Measurements from ENCODE around the gene HRH1. TPM values are rescaled to one million over a fixed set of nuclear protein-coding genes. Genes with fewer than 3 reads are reported as not detected.

The HRH1 gene
- total RNA-seq, 3 donors from 2014 or later: 8.3 to 16.7 (median 10.3) TPM

DNA sequence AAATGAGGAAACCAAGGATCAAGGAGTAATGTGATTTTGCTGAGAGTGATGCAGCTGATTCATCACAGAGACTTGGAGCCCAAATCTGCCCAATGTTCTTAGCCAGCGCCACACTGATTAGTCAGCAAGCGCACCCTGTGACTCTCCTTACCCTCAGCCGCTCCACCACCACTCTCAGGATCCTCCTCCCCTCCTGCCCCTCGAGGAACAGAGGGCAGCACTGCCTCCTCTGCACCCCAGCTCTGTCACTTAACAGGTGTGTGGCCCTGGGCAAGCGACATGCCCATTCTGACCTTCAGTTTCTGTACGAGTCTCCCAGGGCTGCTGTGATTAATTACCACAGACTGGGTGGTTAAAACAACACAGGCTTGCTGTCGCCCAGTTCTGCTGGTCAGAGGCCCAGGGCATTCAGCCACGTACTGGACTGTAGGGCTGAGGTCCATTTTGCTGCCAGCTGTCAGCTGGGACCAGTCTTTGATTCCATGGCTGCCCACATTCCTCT lies 36.1 kb upstream of the HRH1 start:
- no peak for ATAC-seq
- intact Hi-C loops (cut with DNase I, micrococcal nuclease): no loop called here
- H3K9me3 ChIP-seq: peaks cover 5% of the 10 kb centered on the region
- no peaks in the 10 kb centered on the region for H3K36me3 ChIP-seq (ENCODE audit: low read depth)
- DNase-seq: no peak
- TF ChIP-seq, protein P1, sequence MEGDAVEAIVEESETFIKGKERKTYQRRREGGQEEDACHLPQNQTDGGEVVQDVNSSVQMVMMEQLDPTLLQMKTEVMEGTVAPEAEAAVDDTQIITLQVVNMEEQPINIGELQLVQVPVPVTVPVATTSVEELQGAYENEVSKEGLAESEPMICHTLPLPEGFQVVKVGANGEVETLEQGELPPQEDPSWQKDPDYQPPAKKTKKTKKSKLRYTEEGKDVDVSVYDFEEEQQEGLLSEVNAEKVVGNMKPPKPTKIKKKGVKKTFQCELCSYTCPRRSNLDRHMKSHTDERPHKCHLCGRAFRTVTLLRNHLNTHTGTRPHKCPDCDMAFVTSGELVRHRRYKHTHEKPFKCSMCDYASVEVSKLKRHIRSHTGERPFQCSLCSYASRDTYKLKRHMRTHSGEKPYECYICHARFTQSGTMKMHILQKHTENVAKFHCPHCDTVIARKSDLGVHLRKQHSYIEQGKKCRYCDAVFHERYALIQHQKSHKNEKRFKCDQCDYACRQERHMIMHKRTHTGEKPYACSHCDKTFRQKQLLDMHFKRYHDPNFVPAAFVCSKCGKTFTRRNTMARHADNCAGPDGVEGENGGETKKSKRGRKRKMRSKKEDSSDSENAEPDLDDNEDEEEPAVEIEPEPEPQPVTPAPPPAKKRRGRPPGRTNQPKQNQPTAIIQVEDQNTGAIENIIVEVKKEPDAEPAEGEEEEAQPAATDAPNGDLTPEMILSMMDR (IDR thresholded peaks at IDR 0.05): no peak
- no peak overlapping the region for H3K4me3 ChIP-seq
- no peaks in the 10 kb centered on the region for H3K4me1 ChIP-seq (ENCODE audit: low read depth)

DNA sequence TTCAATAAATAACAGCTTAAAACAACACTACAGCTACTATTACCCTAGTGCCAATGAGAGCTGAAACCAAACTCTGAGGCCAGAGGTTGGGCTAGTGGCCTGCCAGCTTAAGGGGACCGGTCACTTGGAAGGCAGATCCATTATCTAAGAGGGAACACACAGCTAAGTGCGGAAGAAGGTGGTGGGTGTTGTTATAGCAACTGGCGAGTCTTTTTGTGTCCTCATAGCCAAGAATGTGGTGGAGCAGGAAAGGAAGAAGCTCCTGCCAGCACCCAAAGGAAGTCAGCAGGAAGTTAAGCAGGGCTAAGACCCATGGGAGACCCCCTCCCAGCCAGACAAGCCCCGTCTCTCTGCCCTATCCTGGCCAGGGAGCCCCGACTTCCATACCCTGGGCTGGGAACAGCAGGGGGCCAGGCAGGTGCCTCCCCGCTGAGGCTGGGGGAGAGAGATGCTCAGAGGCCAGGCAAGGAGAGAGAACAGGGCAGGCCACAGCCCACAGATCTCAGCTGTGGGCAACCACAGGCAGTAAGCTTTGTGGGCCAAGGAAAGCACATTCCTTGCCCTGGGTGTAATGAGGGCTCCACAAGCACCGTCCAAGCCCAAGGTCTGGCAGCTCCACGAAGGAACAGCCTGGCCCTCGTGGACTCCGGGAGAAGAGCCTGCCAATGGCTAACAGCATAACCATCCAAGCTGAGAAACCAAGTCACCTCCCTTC lies 34.0 kb upstream of the HRH1 start:
- Histone ChIP-seq H3K4me3 (no peak overlapping the region), H3K9me3 (peaks cover 6% of the 10 kb centered on the region), H3K36me3 (ENCODE audit: low read depth) (no peaks in the 10 kb centered on the region), H3K4me1 (ENCODE audit: low read depth) (no peaks in the 10 kb centered on the region)
- DNase-seq: no peak
- TF ChIP-seq, protein P1 (IDR thresholded peaks at IDR 0.05): no peak
- ATAC-seq: no peak
- intact Hi-C loops (cut with DNase I, micrococcal nuclease): no loop called here

DNA sequence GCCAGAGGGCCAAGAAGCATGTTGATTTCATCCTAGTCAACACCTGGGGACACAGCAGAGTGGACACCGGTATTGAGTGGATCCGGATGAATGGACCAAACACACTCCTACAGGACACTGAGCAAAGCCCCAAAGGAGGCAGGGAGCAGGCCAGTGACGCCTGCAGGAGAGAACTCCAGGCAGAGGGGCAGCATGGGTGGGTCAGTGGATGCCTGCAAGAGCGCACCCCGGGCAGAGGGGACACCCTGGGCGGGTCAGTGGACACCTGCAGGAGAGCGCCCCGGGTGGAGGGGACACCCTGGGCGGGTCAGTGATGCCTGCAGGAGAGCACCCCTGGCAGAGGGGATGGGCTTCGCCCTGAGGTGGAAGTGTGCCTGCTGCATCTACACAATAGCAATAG lies 27.6 kb upstream of the HRH1 start:
- Histone ChIP-seq H3K4me1 (ENCODE audit: low read depth) (no peaks in the 10 kb centered on the region), H3K4me3 (no peak overlapping the region), H3K9me3 (peaks cover 6% of the 10 kb centered on the region), H3K36me3 (ENCODE audit: low read depth) (no peaks in the 10 kb centered on the region)
- intact Hi-C loops (cut with DNase I, micrococcal nuclease): no loop called here
- TF ChIP-seq, protein P1 (IDR thresholded peaks at IDR 0.05): no peak
- DNase-seq: no peak
- ATAC-seq: no peak

DNA sequence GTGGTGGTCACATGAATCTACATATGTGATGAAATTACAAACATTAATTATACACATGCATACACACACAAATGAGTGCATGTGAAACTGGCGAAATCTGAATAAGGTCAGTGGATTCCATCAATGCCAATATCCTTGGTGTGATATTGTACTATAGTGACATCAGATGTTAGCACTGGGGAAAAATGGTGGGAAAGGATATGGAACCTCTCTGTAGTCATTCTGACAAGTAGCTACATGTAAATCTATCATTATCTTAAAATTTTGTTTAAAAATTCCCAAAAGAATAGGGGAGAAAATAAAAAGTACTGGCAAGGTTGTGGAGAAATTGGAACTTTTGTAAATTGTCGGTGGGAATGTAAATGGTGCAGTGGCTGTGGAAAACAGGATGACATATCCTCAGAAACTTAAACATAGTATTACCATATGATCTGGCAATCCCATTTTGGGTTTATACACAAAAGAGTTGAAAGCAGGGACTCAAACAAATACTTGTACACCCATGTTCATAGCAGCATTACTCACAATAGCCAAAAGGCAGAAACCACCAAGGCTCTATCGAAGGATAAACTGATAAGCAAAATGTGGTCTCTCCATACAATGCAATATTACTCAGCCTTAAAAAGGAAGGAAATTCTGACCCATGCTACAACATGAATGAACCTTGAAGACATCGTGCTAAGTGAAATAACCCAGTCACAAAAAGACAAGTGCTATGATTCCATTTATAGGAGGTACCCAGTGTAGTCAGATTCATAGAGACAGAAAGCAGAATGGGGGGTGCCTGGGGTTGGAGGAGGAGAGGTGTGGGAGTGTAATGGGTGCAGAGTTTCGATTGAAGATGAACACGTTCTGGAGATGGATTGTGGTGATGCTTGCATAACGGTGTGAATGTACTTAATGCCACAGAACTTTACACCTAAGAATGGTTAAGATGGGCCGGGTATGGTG lies 25.3 kb upstream of the HRH1 start:
- DNase-seq: no peak
- ATAC-seq: no peak
- H3K4me3 ChIP-seq: no peak overlapping the region
- no peaks in the 10 kb centered on the region for H3K9me3 ChIP-seq
- TF ChIP-seq, protein P1 (IDR thresholded peaks at IDR 0.05): no peak
- H3K36me3 ChIP-seq (ENCODE audit: low read depth): no peaks in the 10 kb centered on the region
- H3K4me1 ChIP-seq (ENCODE audit: low read depth): no peaks in the 10 kb centered on the region
- intact Hi-C loops (cut with DNase I, micrococcal nuclease): no loop called here

DNA sequence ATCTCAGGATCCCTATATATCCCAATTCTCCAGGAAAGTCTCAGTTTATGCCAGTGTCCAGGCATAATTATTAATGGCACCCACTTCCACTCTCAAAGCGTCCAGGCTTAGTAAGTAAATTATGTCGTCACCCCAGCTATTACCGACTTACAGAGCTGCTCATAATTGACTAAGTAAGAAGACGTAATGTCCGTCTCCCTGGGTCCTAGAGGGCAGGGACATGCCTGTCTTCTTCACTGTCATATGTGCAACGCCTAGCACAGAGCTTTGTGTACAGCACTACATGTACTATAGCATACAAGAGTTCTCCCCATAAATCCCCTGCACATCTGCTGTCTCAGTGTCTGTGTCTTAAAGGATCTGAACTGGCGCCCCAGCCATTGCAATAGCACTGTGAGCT lies 23.9 kb upstream of the HRH1 start:
- intact Hi-C loops (cut with DNase I, micrococcal nuclease): no loop called here
- no peaks in the 10 kb centered on the region for H3K4me1 ChIP-seq (ENCODE audit: low read depth)
- TF ChIP-seq, protein P1 (IDR thresholded peaks at IDR 0.05): no peak
- no peak overlapping the region for H3K4me3 ChIP-seq
- ATAC-seq (no peak), DNase-seq (no peak)
- H3K36me3 ChIP-seq (ENCODE audit: low read depth): no peaks in the 10 kb centered on the region
- no peaks in the 10 kb centered on the region for H3K9me3 ChIP-seq

All from mucosa of descending colon (tissue), 3 donors.